Uterus (tissue), 2 donors: Measurements from ENCODE around the gene TRIP13.

Experiments
- CTCF ChIP-seq, 4 experiments: fragments of 200-600 bp in 2 of 4; fragments of 450-650 bp in 2 of 4; sonication (generic) in 2 of 4; IDR thresholded peaks; one replicate each; pipeline ENCODE4 v1.5.1; 2016 to 2019; ENCODE audit warnings: antibody characterized with exemption in 4 of 4, mild to moderate bottlenecking in 2 of 4, moderate library complexity in 1 of 4
- POLR2A ChIP-seq, 2 donors: fragments of 450-650 bp; IDR thresholded peaks; one replicate each; pipeline ENCODE4 v1.6.1; 2016; ENCODE audit warnings: antibody characterized with exemption in 2 of 2, mild to moderate bottlenecking in 1 of 2, moderate library complexity in 1 of 2

GRCh38 chr5:914174-914573 is 21.5 kb downstream of the TRIP13 start:
- no peak for TF ChIP-seq CTCF (IDR thresholded peaks at IDR 0.05)
- TF ChIP-seq POLR2A (IDR thresholded peaks at IDR 0.05), result no peak
